Measurements from ENCODE around the gene CLEC2D. TPM values are rescaled to one million over a fixed set of nuclear protein-coding genes. Genes with fewer than 3 reads are reported as not detected.
"Not testable (repeated sequence)": the region's sequence is repeated elsewhere in the genome, so short reads cannot be mapped to it uniquely, and the experiment has no call there.

CLEC2D gene
- polyA plus RNA-seq (2014; cell fraction: cytosol; rRNA removed): 2.6 and 5.3 TPM in 2 replicates
- 29.4 and 33.2 TPM in 2 replicates for polyA plus RNA-seq (2014; cell fraction: nucleus; rRNA removed)

GRCh38 chr12:9669534-9669933, at the start of gene CLEC2D:
Gene CLEC2D (plus strand): TSS chr12:9669713. CDS start chr12:9669735, 22 bp downstream.
- no peak for DNase-seq (ENCODE audit: low spot score)

- DNase-seq (ENCODE audit: low spot score): no peak
These were observed 44.5 kb upstream of the CLEC2D start for GRCh38 chr12:9625019-9625418.

GRCh38 chr12:9626291-9626690, 43.2 kb upstream of the CLEC2D start:
- no peak for DNase-seq (ENCODE audit: low spot score)

- no peak for DNase-seq (ENCODE audit: low spot score)
These were observed 42.7 kb upstream of the CLEC2D start for GRCh38 chr12:9626821-9627220.

- no peak for DNase-seq (ENCODE audit: low spot score)
These were observed 36.7 kb upstream of the CLEC2D start for GRCh38 chr12:9632766-9633165.

- no peak for DNase-seq (ENCODE audit: low spot score)
These were observed 35.2 kb upstream of the CLEC2D start for GRCh38 chr12:9634177-9634803.

GRCh38 chr12:9634969-9635754, 34.4 kb upstream of the CLEC2D start:
- DNase-seq (ENCODE audit: low spot score): no peak

- no peak for DNase-seq (ENCODE audit: low spot score)
These were observed 33.2 kb upstream of the CLEC2D start for GRCh38 chr12:9636150-9636850.

GRCh38 chr12:9636851-9637206, 32.7 kb upstream of the CLEC2D start:
- no peak for DNase-seq (ENCODE audit: low spot score)

GRCh38 chr12:9640024-9640423, 29.5 kb upstream of the CLEC2D start:
- no peak for DNase-seq (ENCODE audit: low spot score)

- DNase-seq (ENCODE audit: low spot score): no peak
These were observed 26.8 kb upstream of the CLEC2D start for GRCh38 chr12:9642606-9643265.

GRCh38 chr12:9643266-9643660, 26.2 kb upstream of the CLEC2D start:
- DNase-seq (ENCODE audit: low spot score): no peak

GRCh38 chr12:9644985-9645551, 24.4 kb upstream of the CLEC2D start:
- not testable (repeated sequence) for DNase-seq (ENCODE audit: low spot score)

GRCh38 chr12:9646794-9647781, 22.4 kb upstream of the CLEC2D start:
- peak; percentile 17 for DNase-seq (ENCODE audit: low spot score)

GRCh38 chr12:9647825-9648700, 21.4 kb upstream of the CLEC2D start:
- peak; percentile 90 for DNase-seq (ENCODE audit: low spot score)

- DNase-seq (ENCODE audit: low spot score): no peak
These were observed 20.6 kb upstream of the CLEC2D start for GRCh38 chr12:9648701-9649531.

- no peak for DNase-seq (ENCODE audit: low spot score)
These were observed 20.0 kb upstream of the CLEC2D start for GRCh38 chr12:9649532-9649940.

GRCh38 chr12:9650151-9650576, 19.3 kb upstream of the CLEC2D start:
- no peak for DNase-seq (ENCODE audit: low spot score)
